ENCODE results near the gene EPHA4.
"Not testable (repeated sequence)": the region's sequence is repeated elsewhere in the genome, so short reads cannot be mapped to it uniquely, and the experiment has no call there.

Gene EPHA4

GRCh38 chr2:221514305-221515040, 57.6 kb downstream of the EPHA4 start:
- TF ChIP-seq CTCF (IDR thresholded peaks at IDR 0.05; ENCODE audit: insufficient read depth, low read length, poor library complexity, severe bottlenecking), result no peak
- H3K27me3 ChIP-seq (replicated peaks; ENCODE audit: control insufficient read depth, insufficient read depth, low read length), result no peaks in the 10 kb centered on the region
- no peaks in the 10 kb centered on the region for H3K36me3 ChIP-seq (ENCODE audit: control insufficient read depth, insufficient read depth, low read length)
- no peak overlapping the region for H3K4me3 ChIP-seq (replicated peaks; ENCODE audit: low read depth, low read length)
- DNase-seq (ENCODE audit: extremely low read depth, insufficient read length), result no peak

GRCh38 chr2:221513232-221513631, 58.9 kb downstream of the EPHA4 start:
- no peak overlapping the region for H3K4me3 ChIP-seq (replicated peaks; ENCODE audit: low read depth, low read length)

GRCh38 chr2:221511325-221511724, 60.8 kb downstream of the EPHA4 start:
- not testable (repeated sequence) for DNase-seq (ENCODE audit: extremely low read depth, insufficient read length); H3K36me3 ChIP-seq (ENCODE audit: control insufficient read depth, insufficient read depth, low read length)

More at GRCh38 chr2:221513232-221513631, 58.9 kb downstream of the EPHA4 start:
- Histone ChIP-seq H3K27me3 (replicated peaks; ENCODE audit: control insufficient read depth, insufficient read depth, low read length) (no peaks in the 10 kb centered on the region), H3K36me3 (ENCODE audit: control insufficient read depth, insufficient read depth, low read length) (no peaks in the 10 kb centered on the region)
- TF ChIP-seq CTCF (IDR thresholded peaks at IDR 0.05; ENCODE audit: insufficient read depth, low read length, poor library complexity, severe bottlenecking), result no peak
- no peak for DNase-seq (ENCODE audit: extremely low read depth, insufficient read length)

GRCh38 chr2:221506469-221506868, 65.6 kb downstream of the EPHA4 start:
- H3K36me3 ChIP-seq (ENCODE audit: control insufficient read depth, insufficient read depth, low read length), result no peaks in the 10 kb centered on the region
- no peak for TF ChIP-seq CTCF (IDR thresholded peaks at IDR 0.05; ENCODE audit: insufficient read depth, low read length, poor library complexity, severe bottlenecking)
- no peaks in the 10 kb centered on the region for H3K27me3 ChIP-seq (replicated peaks; ENCODE audit: control insufficient read depth, insufficient read depth, low read length)
- H3K4me3 ChIP-seq (replicated peaks; ENCODE audit: low read depth, low read length), result no peak overlapping the region
- DNase-seq (ENCODE audit: extremely low read depth, insufficient read length), result no peak

More at GRCh38 chr2:221511325-221511724, 60.8 kb downstream of the EPHA4 start:
- H3K27me3 ChIP-seq (replicated peaks; ENCODE audit: control insufficient read depth, insufficient read depth, low read length); H3K4me3 ChIP-seq (replicated peaks; ENCODE audit: low read depth, low read length): not testable (repeated sequence)

GRCh38 chr2:221505605-221506004, 66.5 kb downstream of the EPHA4 start:
- TF ChIP-seq CTCF (IDR thresholded peaks at IDR 0.05; ENCODE audit: insufficient read depth, low read length, poor library complexity, severe bottlenecking), result no peak
- DNase-seq (ENCODE audit: extremely low read depth, insufficient read length), result no peak
- H3K36me3 ChIP-seq (ENCODE audit: control insufficient read depth, insufficient read depth, low read length), result no peaks in the 10 kb centered on the region

GRCh38 chr2:221504905-221505304, 67.2 kb downstream of the EPHA4 start:
- TF ChIP-seq CTCF (IDR thresholded peaks at IDR 0.05; ENCODE audit: insufficient read depth, low read length, poor library complexity, severe bottlenecking), result no peak
- Histone ChIP-seq H3K4me3 (replicated peaks; ENCODE audit: low read depth, low read length) (no peak overlapping the region), H3K27me3 (replicated peaks; ENCODE audit: control insufficient read depth, insufficient read depth, low read length) (no peaks in the 10 kb centered on the region), H3K36me3 (ENCODE audit: control insufficient read depth, insufficient read depth, low read length) (no peaks in the 10 kb centered on the region)
- no peak for DNase-seq (ENCODE audit: extremely low read depth, insufficient read length)

More at GRCh38 chr2:221505605-221506004, 66.5 kb downstream of the EPHA4 start:
- no peaks in the 10 kb centered on the region for H3K27me3 ChIP-seq (replicated peaks; ENCODE audit: control insufficient read depth, insufficient read depth, low read length)
- H3K4me3 ChIP-seq (replicated peaks; ENCODE audit: low read depth, low read length), result no peak overlapping the region
